GM19438 (cell line): ENCODE measurements around the gene ZNF398.
"Not testable (repeated sequence)": the region's sequence is repeated elsewhere in the genome, so short reads cannot be mapped to it uniquely, and the experiment has no call there.

Source experiments
- ATAC-seq: cut with Tn5 transposase; IDR thresholded peaks from one replicate; pipeline ENCODE4 v1.9.1; 2021; ENCODE audit warnings: low read depth; ENCODE audit not compliant: unreplicated experiment

ZNF398 gene

GRCh38 chr7:149147072-149147751 is at the start of gene ZNF398:
Gene ZNF398, plus strand, starts transcription at chr7:149147453. Its CDS starts 290 bp downstream, at chr7:149147743.
- peak; percentile 66 for ATAC-seq

DNA sequence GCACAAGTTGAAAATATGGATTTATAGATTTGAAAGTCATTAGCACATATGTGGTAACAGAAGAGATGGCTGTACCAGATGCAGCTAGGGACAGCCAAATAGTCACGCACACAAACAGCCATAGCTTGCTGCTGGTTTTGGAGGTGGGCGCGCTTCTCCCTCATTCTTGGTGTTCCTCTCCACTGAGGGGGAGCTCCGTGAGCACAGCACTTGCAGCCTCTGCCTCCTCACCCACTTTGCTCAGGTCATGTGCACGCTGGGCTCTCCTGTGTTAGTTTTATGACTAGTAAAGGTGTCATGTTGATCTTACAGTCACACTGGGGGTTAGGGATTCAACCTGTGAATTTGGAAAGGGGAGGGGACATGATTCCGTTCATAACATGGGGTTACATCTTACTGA is 48.2 kb upstream of the ZNF398 start:
- no peak for ATAC-seq

GRCh38 chr7:149100821-149101220 is 46.4 kb upstream of the ZNF398 start:
- ATAC-seq: no peak

GRCh38 chr7:149102666-149103065 is 44.6 kb upstream of the ZNF398 start:
- ATAC-seq: no peak

GRCh38 chr7:149103424-149103823 is 43.8 kb upstream of the ZNF398 start:
- no peak for ATAC-seq

DNA sequence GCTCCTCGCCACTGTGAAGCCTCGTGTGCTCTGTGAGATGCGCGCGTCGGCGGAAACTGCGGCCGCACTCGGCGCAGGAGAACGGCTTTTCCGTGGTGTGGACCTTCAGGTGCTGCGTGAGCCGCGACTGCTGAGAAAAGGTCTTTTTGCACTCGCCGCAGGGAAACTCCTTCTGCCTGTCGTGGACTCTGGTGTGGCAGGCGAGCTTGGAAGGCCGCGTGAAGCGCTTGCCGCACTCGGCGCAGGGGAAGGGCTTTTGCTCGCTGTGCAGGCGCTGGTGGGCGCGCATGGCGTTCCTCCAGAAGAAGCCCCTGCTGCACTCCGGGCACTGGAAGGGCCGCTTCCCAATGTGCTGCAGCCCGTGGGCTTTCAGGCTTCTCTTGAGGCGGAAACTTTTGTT is 43.0 kb upstream of the ZNF398 start:
- ATAC-seq: no peak

GRCh38 chr7:149104749-149105148 is 42.5 kb upstream of the ZNF398 start:
- ATAC-seq: no peak

DNA sequence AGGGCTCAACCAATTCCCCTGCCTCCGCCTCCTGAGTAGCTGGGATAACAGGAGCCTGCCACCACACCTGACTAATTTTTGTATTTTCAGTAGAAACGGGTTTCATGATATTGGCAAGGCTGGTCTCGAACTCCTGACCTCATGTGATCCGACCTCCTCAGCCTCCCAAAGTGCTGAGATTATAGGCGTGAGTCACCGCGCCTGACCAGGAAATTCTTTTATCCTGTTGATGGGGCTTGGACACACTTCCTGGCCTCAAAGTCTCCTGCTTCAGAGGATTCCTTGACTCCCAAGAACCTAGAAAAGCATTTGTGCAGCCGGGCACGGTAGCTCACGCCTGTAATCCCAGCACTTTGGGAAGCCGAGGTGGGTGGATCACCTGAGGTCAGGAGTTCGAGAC is 37.3 kb upstream of the ZNF398 start:
- ATAC-seq: no peak

DNA sequence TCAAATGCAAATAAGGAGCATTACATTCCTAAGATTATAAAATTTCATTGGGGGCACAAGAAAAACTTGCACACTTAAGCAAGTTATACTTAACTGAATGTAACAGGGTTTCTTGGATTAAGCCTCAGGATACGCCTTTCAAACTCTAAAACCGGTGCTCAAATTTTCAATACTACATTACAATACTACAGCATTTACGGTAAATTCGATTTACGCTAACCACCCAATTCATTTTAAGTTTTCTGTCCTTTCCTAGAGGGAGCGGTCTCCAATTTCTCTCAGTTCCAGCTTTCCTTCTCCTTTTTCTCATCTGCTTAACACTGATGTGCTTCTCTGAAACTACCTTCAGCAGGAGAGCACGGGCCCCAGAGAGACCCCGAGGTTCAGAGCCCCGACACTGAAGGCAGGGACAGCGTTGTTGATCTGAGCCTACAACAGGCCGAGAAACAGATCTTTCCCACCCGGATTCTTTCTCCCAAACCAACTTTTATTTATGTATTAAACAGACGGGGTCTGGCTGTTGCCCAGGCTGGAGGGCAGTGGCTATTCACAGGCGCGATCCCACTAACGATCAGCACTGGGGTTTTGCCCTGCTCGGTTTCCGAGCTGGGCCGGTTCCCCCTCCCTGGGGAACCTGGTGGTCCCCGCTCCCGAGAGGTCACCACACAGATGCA is 21.9 kb upstream of the ZNF398 start:
- ATAC-seq: no peak

- ATAC-seq: peak; percentile 74
These were observed 21.2 kb upstream of the ZNF398 start, which contains the start of gene ZNF425 for GRCh38 chr7:149125863-149126661. Gene ZNF425, minus strand, starts transcription at chr7:149126324. Its CDS starts 111 bp downstream, at chr7:149126213.

GRCh38 chr7:149126662-149127266 is 20.5 kb upstream of the ZNF398 start:
- ATAC-seq: peak; percentile 30

DNA sequence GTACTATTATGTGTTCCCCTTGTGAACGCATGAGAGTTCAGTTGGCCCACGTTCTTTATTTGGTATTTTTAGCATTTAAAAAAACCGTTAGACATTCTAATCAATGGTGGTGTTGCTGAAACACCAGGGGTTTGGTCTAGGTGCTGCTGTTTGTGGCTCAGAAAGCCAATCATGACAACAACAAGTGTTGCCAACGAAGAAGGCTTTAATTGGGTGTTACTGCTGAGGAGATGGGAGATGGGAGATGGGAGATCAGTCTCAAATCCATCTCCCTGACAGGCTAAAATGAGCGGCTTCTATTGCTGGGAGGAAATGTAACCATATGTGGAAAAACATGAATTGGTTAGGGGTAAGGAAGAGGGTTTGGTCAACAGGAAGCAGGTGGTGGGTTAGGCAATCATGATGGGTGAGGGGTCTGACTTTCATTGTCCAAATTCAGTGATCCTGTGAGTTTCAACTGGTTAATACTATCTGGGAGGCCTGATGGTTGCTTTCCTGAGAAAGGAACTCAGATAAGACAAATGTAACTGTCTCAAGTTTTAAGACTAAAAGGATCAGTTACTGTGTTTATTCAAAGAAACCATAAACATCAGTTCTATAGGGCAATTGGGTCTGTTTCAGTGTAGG is 16.6 kb upstream of the ZNF398 start:
- no peak for ATAC-seq

DNA sequence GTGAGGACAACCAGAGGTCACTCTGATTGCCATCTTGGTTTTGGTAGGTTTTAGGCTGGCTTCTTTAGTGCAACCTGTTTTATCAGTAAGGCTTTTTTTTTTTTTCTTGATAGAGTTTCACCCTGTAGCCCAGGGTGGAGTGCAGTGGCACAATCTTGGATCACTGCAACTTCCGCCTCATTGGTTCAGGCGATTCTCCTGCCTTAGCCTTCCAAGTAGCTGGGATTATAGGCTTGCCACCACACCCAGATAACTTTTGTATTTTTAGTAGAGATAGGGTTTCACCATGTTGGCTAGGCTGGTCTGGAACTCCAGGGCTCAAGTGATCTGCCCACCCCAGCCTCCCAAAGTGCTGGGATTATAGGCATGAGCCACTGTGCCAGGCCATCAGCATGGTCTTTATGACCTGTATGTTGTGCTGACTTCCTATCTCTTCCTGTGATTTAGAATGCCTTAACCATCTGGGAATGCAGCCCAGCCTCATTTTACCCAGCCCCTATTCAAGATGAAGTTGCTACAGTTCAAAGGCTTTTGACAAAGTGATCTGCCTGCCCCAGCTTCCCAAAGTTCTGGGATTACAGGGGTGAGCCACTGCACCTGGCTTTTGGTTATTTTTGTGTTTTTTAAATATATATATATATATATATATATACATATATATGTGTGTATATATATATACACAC is 14.1 kb upstream of the ZNF398 start:
- ATAC-seq: no peak

GRCh38 chr7:149136118-149136517 is 11.1 kb upstream of the ZNF398 start:
- no peak for ATAC-seq

DNA sequence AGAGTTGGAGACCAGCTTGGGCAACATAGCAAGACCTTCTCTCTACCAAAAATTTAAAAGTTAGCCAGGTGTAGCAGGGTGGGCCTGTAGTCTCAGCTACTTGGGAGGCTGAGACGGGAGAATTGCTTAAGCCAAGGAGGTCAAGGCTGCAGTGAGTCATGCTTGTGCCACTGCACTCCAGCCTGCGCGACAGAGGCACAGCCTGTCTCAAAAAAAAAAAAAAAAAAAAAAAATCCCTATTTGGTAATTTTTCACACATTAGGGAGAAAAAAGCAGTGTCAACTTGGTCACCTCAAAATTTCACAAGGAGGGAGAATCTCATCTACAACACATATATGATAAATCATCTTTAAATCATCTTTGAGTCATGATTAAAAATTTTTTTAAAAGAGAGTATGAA is 6.4 kb upstream of the ZNF398 start:
- ATAC-seq: no peak

- no peak for ATAC-seq
These were observed 5.4 kb upstream of the ZNF398 start for GRCh38 chr7:149141893-149142292.

- not testable (repeated sequence) for ATAC-seq
These were observed 2.8 kb upstream of the ZNF398 start for GRCh38 chr7:149144436-149144922.

GRCh38 chr7:149145031-149145845 is 2.0 kb upstream of the ZNF398 start:
- no peak for ATAC-seq
